Tibial nerve (tissue), 4 donors: ENCODE data around the gene GPC6.

Experiments used
- EP300 ChIP-seq, 2 donors: sonication (generic); formaldehyde crosslinking; IDR thresholded peaks; one replicate each; pipeline ENCODE4 v1.6.1; 2017; ENCODE audit warnings: antibody characterized with exemption in 2 of 2, mild to moderate bottlenecking in 1 of 2
- TF ChIP-seq, protein P1 (sequence below), 5 experiments: fragments of 200-600 bp in 3 of 5; fragments of 450-650 bp in 2 of 5; sonication (generic) in 3 of 5; IDR thresholded peaks; one replicate each; pipeline ENCODE4 v1.5.1; 2016 to 2019; ENCODE audit warnings: antibody characterized with exemption in 5 of 5, mild to moderate bottlenecking in 3 of 5, moderate library complexity in 2 of 5

DNA sequence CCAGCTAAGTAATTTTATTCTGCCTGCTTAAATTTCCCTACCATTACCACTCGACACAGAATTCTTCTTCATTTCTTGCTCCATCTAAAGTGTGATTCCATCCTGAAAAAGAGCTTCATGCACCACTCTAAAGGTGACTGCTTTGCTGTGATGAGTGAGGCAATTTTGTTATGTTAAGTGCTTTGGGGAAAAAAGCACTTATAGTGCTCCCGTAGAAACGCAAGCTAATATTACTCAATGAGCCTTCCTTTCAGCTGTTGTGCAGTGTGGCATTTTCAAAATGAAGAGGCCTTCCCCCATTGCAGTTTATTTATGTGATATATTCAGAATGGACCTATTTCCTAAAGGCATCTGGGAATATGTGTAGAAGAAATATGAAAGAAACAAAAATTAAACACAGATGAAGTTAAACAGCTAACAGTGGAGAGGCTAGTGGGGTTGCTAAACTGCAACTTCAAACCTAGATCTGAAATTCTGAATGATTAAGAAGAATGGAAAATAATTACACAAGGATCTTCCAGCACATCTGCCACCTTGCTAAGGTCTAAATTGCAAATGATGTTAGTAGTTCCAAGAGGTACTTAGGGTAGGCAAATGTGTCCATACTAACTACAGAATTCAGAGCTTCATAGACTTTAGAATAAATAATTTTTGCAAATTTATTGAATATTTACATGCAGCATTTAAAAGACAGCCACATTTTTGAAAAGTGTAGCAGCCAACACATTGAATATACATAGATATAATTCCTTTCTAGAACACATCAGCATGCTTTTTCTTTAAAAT lies 1041.2 kb downstream of the GPC6 start:
- TF ChIP-seq, protein P1, sequence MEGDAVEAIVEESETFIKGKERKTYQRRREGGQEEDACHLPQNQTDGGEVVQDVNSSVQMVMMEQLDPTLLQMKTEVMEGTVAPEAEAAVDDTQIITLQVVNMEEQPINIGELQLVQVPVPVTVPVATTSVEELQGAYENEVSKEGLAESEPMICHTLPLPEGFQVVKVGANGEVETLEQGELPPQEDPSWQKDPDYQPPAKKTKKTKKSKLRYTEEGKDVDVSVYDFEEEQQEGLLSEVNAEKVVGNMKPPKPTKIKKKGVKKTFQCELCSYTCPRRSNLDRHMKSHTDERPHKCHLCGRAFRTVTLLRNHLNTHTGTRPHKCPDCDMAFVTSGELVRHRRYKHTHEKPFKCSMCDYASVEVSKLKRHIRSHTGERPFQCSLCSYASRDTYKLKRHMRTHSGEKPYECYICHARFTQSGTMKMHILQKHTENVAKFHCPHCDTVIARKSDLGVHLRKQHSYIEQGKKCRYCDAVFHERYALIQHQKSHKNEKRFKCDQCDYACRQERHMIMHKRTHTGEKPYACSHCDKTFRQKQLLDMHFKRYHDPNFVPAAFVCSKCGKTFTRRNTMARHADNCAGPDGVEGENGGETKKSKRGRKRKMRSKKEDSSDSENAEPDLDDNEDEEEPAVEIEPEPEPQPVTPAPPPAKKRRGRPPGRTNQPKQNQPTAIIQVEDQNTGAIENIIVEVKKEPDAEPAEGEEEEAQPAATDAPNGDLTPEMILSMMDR (IDR thresholded peaks at IDR 0.05), result no peak
- no peak for TF ChIP-seq EP300 (IDR thresholded peaks at IDR 0.05)
